HCT116 (cell line): ENCODE results near the gene ADAM10. TPM values are rescaled to one million over a fixed set of nuclear protein-coding genes. Genes with fewer than 3 reads are reported as not detected.

Source experiments
- ATAC-seq: fragments of 200-7000 bp; cut with Tn5 transposase; 2 replicates; pipeline ENCODE4 v1.9.1; 2020; ENCODE audit warnings: mild to moderate bottlenecking, moderate library complexity
- BruUV-seq: library from RNA; stranded (reverse); fragments of 400-500 nt; replicated peaks from 2 replicates; lab custom pipeline; 2021; lab: Mats Ljungman, UMichigan
- CTCF ChIA-PET: fragments of 300-600 bp; sonication (Branson Sonifier 250); formaldehyde crosslinking; loops from one replicate; lab custom pipeline; 2021; ENCODE audit warnings: antibody characterized with exemption; lab: Charles Lee
- POLR2A ChIA-PET: fragments of 300-600, 350-600 bp; sonication (Branson Sonifier 250); formaldehyde crosslinking; loops from one replicate; lab custom pipeline; 2021; ENCODE audit warnings: antibody characterized with exemption; lab: Charles Lee
- RAD21 ChIA-PET, 2 experiments: fragments of 300-600 bp; sonication (Branson Sonifier 250); formaldehyde crosslinking; loops; one replicate each; lab custom pipeline; 2023; ENCODE audit warnings: low total read pairs in 2 of 2; ENCODE audit not compliant: uncharacterized antibody in 2 of 2, unreplicated experiment in 2 of 2, low non-redundant PET in 1 of 2; lab: Charles Lee
- DNase-seq: peaks from one replicate; pipeline ENCODE4 v3.0.0-alpha.2; 2010; ENCODE audit warnings: low read depth, low spot score
- H2AFZ ChIP-seq: fragments of 200-600 bp; shearing (Covaris generic), sonication (generic); 2 replicates; pipeline ENCODE4 v1.6.1; 2017; ENCODE audit warnings: low read depth, mixed run types, mixed read lengths, antibody characterized with exemption, low read length; ENCODE audit not compliant: poor library complexity, severe bottlenecking
- H3K27ac ChIP-seq: 2 replicates; pipeline ENCODE4 v1.5.1; 2012; ENCODE audit warnings: low read depth, low read length
- H3K27me3 ChIP-seq: fragments of 200-600 bp; sonication (generic); 2 replicates; pipeline ENCODE4 v1.6.1; 2016; ENCODE audit warnings: mixed run types, low read length, mixed read lengths; ENCODE audit not compliant: insufficient read depth
- H3K36me3 ChIP-seq, 2 experiments: fragments of 200-500 bp in 1 of 2; fragments of 200-600 bp in 1 of 2; sonication (Bioruptor generic) in 1 of 2; sonication (generic) in 1 of 2; 2 replicates each; pipeline versions ENCODE4 v1.5.1 to v1.6.1; 2014 to 2016; ENCODE audit warnings: low read length in 2 of 2, inconsistent platforms in 1 of 2, mixed read lengths in 1 of 2, mixed run types in 1 of 2; ENCODE audit not compliant: insufficient read depth in 2 of 2, control insufficient read depth in 1 of 2
- H3K4me1 ChIP-seq, 2 experiments: fragments of 200-600 bp in 1 of 2; sonication (generic) in 1 of 2; 2 replicates each; pipeline versions ENCODE4 v1.5.1 to v1.6.1; 2012 to 2017; ENCODE audit warnings: low read length in 2 of 2, inconsistent platforms in 1 of 2, mild to moderate bottlenecking in 1 of 2, mixed read lengths in 1 of 2, mixed run types in 1 of 2, moderate library complexity in 1 of 2; ENCODE audit not compliant: insufficient read depth in 2 of 2, control insufficient read depth in 1 of 2
- H3K4me2 ChIP-seq: fragments of 200-600 bp; sonication (generic); 2 replicates; pipeline ENCODE4 v1.6.1; 2017; ENCODE audit warnings: mixed run types, low read length, mixed read lengths
- H3K4me3 ChIP-seq, 2 experiments: fragments of 200-600 bp in 1 of 2; sonication (generic) in 1 of 2; replicated peaks in 1 of 2; 2 replicates each; pipeline ENCODE4 v1.5.1; 2011 to 2016; ENCODE audit warnings: low read length in 2 of 2, control low read depth in 1 of 2, low read depth in 1 of 2, mild to moderate bottlenecking in 1 of 2, mixed read lengths in 1 of 2, mixed run types in 1 of 2
- H3K79me2 ChIP-seq: fragments of 200-600 bp; sonication (generic); 2 replicates; pipeline ENCODE4 v1.6.1; 2017; ENCODE audit warnings: mild to moderate bottlenecking, mixed run types, low read length, moderate library complexity, mixed read lengths; ENCODE audit not compliant: insufficient read depth
- H3K9ac ChIP-seq: fragments of 200-600 bp; sonication (generic); 2 replicates; pipeline ENCODE4 v1.6.1; 2016; ENCODE audit warnings: low read length, mixed read lengths
- H3K9me2 ChIP-seq: fragments of 200-600 bp; sonication (generic), shearing (Covaris generic); 2 replicates; pipeline ENCODE4 v1.6.1; 2017; ENCODE audit warnings: mixed run types, mild to moderate bottlenecking, moderate library complexity; ENCODE audit not compliant: insufficient read depth
- H3K9me3 ChIP-seq, 2 experiments: fragments of 200-500 bp in 1 of 2; fragments of 200-600 bp in 1 of 2; sonication (Bioruptor generic) in 1 of 2; sonication (generic) in 1 of 2; 2 replicates each; pipeline ENCODE4 v1.6.1; 2014 to 2017; ENCODE audit warnings: low read length in 2 of 2, mixed read lengths in 2 of 2, inconsistent platforms in 1 of 2, low read depth in 1 of 2, mild to moderate bottlenecking in 1 of 2, mixed run types in 1 of 2, moderate library complexity in 1 of 2; ENCODE audit not compliant: control insufficient read depth in 1 of 2, insufficient read depth in 1 of 2
- H4K20me1 ChIP-seq: fragments of 200-600 bp; sonication (generic), shearing (Covaris generic); 2 replicates; pipeline ENCODE4 v1.6.1; 2017; ENCODE audit warnings: mixed run types, mild to moderate bottlenecking, moderate library complexity; ENCODE audit not compliant: insufficient read depth
- CTCF ChIP-seq, 3 experiments: fragments of 200-600 bp in 1 of 3; sonication (generic) in 1 of 3; IDR thresholded peaks in 2 of 3; conservative IDR thresholded peaks in 1 of 3; 2 replicates each; pipeline ENCODE4 v1.5.1; 2012 to 2017; ENCODE audit warnings: low read depth in 2 of 3, low read length in 2 of 3, antibody characterized with exemption in 1 of 3, borderline replicate concordance in 1 of 3, control low read depth in 1 of 3, mild to moderate bottlenecking in 1 of 3, mixed read lengths in 1 of 3, mixed run types in 1 of 3, moderate library complexity in 1 of 3; ENCODE audit not compliant: insufficient read depth in 1 of 3
- EZH2phosphoT487 ChIP-seq: fragments of 200-600 bp; IDR thresholded peaks from 2 replicates; pipeline ENCODE4 v1.6.1; 2018; ENCODE audit warnings: antibody characterized with exemption, borderline replicate concordance
- REST ChIP-seq: IDR thresholded peaks from 2 replicates; pipeline ENCODE4 v1.6.1; 2012; ENCODE audit warnings: low read depth
- ZBTB33 ChIP-seq: IDR thresholded peaks from 2 replicates; pipeline ENCODE4 v1.6.1; 2011; ENCODE audit warnings: mild to moderate bottlenecking, low read length, moderate library complexity; ENCODE audit not compliant: insufficient replicate concordance; ENCODE audit errors: extremely low read depth
- ZNF274 ChIP-seq: fragments of 200-500 bp; sonication (Bioruptor generic); IDR thresholded peaks from 2 replicates; pipeline ENCODE4 v1.6.1; 2014; ENCODE audit warnings: mild to moderate bottlenecking, low read depth, low read length, inconsistent platforms
- intact Hi-C: fragments of 100-400 bp; cut with micrococcal nuclease; formaldehyde crosslinking; loops from 2 replicates; pipeline ENCODE4 v1.10.0; 2022
- total RNA-seq: library from RNA; stranded (reverse); gene quantifications from one replicate; pipeline ENCODE4 v1.2.1, GENCODE V29; 2021; ENCODE audit not compliant: unreplicated experiment

Gene ADAM10
- total RNA-seq, 1 experiment from 2014 or later = 158 TPM

- H3K27ac ChIP-seq = no peak overlapping the region
- H3K27me3 ChIP-seq = no peaks in the 10 kb centered on the region
- H3K9me3 ChIP-seq = peaks cover 8 to 9% of the 10 kb centered on the region in 2 experiments; a peak in 3 of 4 replicates
- no peaks in the 10 kb centered on the region for H3K4me1 ChIP-seq
- TF ChIP-seq EZH2phosphoT487 = no peak
- no peak for TF ChIP-seq REST
- TF ChIP-seq ZBTB33 = no peak
- TF ChIP-seq ZNF274 = no peak
- no peak for TF ChIP-seq CTCF (IDR thresholded peaks at IDR 0.05 in 2 of 3, conservative IDR thresholded peaks at IDR 0.05 in 1 of 3; ENCODE audit: borderline replicate concordance in 1 of 3, insufficient read depth in 1 of 3, low read depth in 2 of 3, low read length in 2 of 3)
- TF ChIP-seq, all 23 proteins: peak for 0
- Histone ChIP-seq H3K9me2 (no peaks in the 10 kb centered on the region), H3K79me2 (peaks cover 65% of the 10 kb centered on the region), H3K9ac (no peak overlapping the region), H3K4me2 (no peak overlapping the region), H2AFZ (no peak overlapping the region), H3K4me3 (no peak overlapping the region), H4K20me1 (0 out of 2 replicates have a peak, but pooled peaks cover 3% of the 10 kb centered on the region), H3K36me3 (no peaks in the 10 kb centered on the region)
- intact Hi-C loops = no loop called here
- ATAC-seq (no peak), DNase-seq (no peak)
- no TSS peak for BruUV-seq
- ChIA-PET POLR2A (no interaction called here), CTCF (no interaction called here), RAD21 (no interaction called here)
Observed at GRCh38 chr15:58702233-58702632, 47.3 kb downstream of the ADAM10 start.
